SK-N-SH treated with all-trans-retinoic acid at 6 μM for 48 hours (cell line): ENCODE data around the gene STX11.

Experiments
- ATAC-seq: fragments of 200-7000 bp; cut with Tn5 transposase; 3 replicates; pipeline ENCODE4 v1.9.1; 2020; ENCODE audit warnings: mild to moderate bottlenecking, moderate library complexity
- ARNTL ChIP-seq: fragments of 450-650 bp; formaldehyde crosslinking; IDR thresholded peaks from 2 replicates; pipeline ENCODE4 v1.5.0; 2020; ENCODE audit warnings: low read depth, mild to moderate bottlenecking, moderate library complexity, borderline replicate concordance
- BACH2 ChIP-seq: fragments of 250-450 bp; sonication (Bioruptor Pico); IDR thresholded peaks from 2 replicates; pipeline ENCODE4 v1.9.0; 2021; ENCODE audit warnings: mild to moderate bottlenecking, borderline replicate concordance
- CSDC2 ChIP-seq: fragments of 250-450 bp; sonication (Bioruptor Pico); IDR thresholded peaks from 2 replicates; pipeline ENCODE4 v1.5.0; 2020; ENCODE audit warnings: mild to moderate bottlenecking, moderate library complexity
- ESRRG ChIP-seq: fragments of 250-450 bp; sonication (Bioruptor Pico); IDR thresholded peaks from 2 replicates; pipeline ENCODE4 v1.6.1; 2021; ENCODE audit warnings: mild to moderate bottlenecking
- GLIS3 ChIP-seq: fragments of 250-450 bp; sonication (Bioruptor Pico); IDR thresholded peaks from 2 replicates; pipeline ENCODE4 v1.5.0; 2020; ENCODE audit warnings: mild to moderate bottlenecking, moderate library complexity
- ISL1 ChIP-seq: fragments of 250-450 bp; sonication (Bioruptor Pico); IDR thresholded peaks from 2 replicates; pipeline ENCODE4 v2.1.2; 2022; ENCODE audit warnings: mild to moderate bottlenecking, moderate library complexity
- OSR1 ChIP-seq: fragments of 250-450 bp; sonication (Bioruptor Pico); IDR thresholded peaks from 2 replicates; pipeline ENCODE4 v1.8.0; 2022; ENCODE audit warnings: moderate library complexity, mild to moderate bottlenecking, inconsistent platforms
- PPARA ChIP-seq: fragments of 250-450 bp; sonication (Bioruptor Pico); IDR thresholded peaks from 2 replicates; pipeline ENCODE4 v1.5.0; 2020; ENCODE audit warnings: mild to moderate bottlenecking, borderline replicate concordance
- RARB ChIP-seq: fragments of 250-450 bp; sonication (Bioruptor Pico); IDR thresholded peaks from 2 replicates; pipeline ENCODE4 v1.8.0; 2021; ENCODE audit warnings: mild to moderate bottlenecking, moderate library complexity
- SNAI2 ChIP-seq: fragments of 250-450 bp; sonication (Bioruptor Pico); IDR thresholded peaks from 2 replicates; pipeline ENCODE4 v1.5.0; 2020; ENCODE audit warnings: mild to moderate bottlenecking, moderate library complexity
- TCF4 ChIP-seq: fragments of 250-450 bp; sonication (Bioruptor Pico); IDR thresholded peaks from 2 replicates; pipeline ENCODE4 v1.8.0; 2021; ENCODE audit warnings: mild to moderate bottlenecking, moderate library complexity, borderline replicate concordance
- TOX ChIP-seq: fragments of 250-450 bp; sonication (Bioruptor Pico); IDR thresholded peaks from 2 replicates; pipeline ENCODE4 v1.8.0; 2021; ENCODE audit warnings: mild to moderate bottlenecking, moderate library complexity, borderline replicate concordance
- ZC3H10 ChIP-seq: fragments of 250-450 bp; sonication (Bioruptor Pico); IDR thresholded peaks from 2 replicates; pipeline ENCODE4 v1.5.1; 2021; ENCODE audit warnings: mild to moderate bottlenecking, moderate library complexity
- ZFP3 ChIP-seq: fragments of 250-450 bp; sonication (Bioruptor Pico); IDR thresholded peaks from 2 replicates; pipeline ENCODE4 v1.5.0; 2020; ENCODE audit warnings: mild to moderate bottlenecking, moderate library complexity
- ZFP30 ChIP-seq: fragments of 450-650 bp; formaldehyde crosslinking; IDR thresholded peaks from 2 replicates; pipeline ENCODE4 v1.5.0; 2022; ENCODE audit warnings: mild to moderate bottlenecking, moderate library complexity
- ZNF565 ChIP-seq: fragments of 450-650 bp; formaldehyde crosslinking; conservative IDR thresholded peaks from 2 replicates; pipeline ENCODE4 v1.5.0; 2020; ENCODE audit warnings: low read depth, mild to moderate bottlenecking, moderate library complexity
- ZNF70 ChIP-seq: fragments of 450-650 bp; formaldehyde crosslinking; IDR thresholded peaks from 2 replicates; pipeline ENCODE4 v1.5.0; 2020; ENCODE audit warnings: mild to moderate bottlenecking, moderate library complexity
- ZNF8 ChIP-seq: fragments of 450-650 bp; formaldehyde crosslinking; IDR thresholded peaks from 2 replicates; pipeline ENCODE4 v1.5.0; 2020; ENCODE audit warnings: mild to moderate bottlenecking, moderate library complexity
- TF ChIP-seq, protein P1 (sequence below): fragments of 250-450 bp; sonication (Bioruptor Pico); IDR thresholded peaks from 2 replicates; pipeline ENCODE4 v1.5.1; 2020; ENCODE audit warnings: low read depth, mild to moderate bottlenecking, moderate library complexity
- TF ChIP-seq, protein P2 (sequence below): fragments of 250-450 bp; sonication (Bioruptor Pico); IDR thresholded peaks from 2 replicates; pipeline ENCODE4 v1.5.1; 2021; ENCODE audit warnings: mild to moderate bottlenecking, moderate library complexity
- TF ChIP-seq, protein P3 (sequence below): fragments of 250-450 bp; sonication (Bioruptor Pico); IDR thresholded peaks from 2 replicates; pipeline ENCODE4 v1.8.0; 2020; ENCODE audit warnings: mild to moderate bottlenecking, moderate library complexity, borderline replicate concordance
- TF ChIP-seq, protein P4 (sequence below): fragments of 250-450 bp; sonication (Bioruptor Pico); IDR thresholded peaks from 2 replicates; pipeline ENCODE4 v1.8.0; 2021; ENCODE audit warnings: low read depth, mild to moderate bottlenecking, moderate library complexity, borderline replicate concordance

The STX11 gene

DNA sequence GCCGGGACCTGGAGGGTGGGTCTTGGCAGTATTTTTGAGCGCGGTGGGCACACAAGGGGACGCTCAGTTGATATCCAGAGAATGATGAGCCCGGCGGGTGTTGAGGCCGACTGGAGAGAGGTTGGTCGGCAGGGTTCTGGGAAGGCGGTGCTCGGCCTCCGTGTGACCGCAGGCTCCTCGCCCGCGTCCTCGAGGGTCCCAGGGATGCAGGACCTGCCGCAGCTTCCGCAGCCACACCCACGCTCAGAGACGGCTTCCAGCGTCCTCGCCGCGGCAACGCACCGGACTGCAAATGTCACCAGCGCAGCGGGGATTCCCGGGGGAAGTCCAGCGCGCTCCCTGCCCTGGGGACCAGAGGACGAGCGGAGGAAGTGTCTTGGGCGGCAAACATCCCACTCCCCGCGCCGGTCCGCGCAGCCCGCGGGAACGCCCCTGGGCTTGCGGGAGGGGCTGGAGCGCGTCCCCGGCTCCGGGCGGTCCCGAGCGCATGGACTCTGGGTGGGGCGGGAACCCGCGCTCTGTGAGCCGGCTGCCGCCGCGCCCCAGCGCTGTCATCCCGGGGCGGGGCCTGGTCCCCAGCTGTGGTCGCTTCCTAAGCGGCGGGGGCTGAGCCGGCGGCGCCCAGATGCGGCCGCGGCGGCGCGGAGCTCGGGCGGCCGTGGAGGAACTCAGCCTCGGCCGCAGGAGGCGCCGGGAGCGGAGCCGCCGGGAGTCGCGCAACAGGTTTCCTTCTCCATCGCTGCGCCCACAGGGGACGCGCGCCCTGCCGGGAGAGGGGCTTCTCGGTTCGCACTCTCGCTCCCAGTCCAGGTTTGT lies at the start of gene STX11:
Gene STX11, plus strand, starts transcription at position 624 of the 816 bp plus-strand sequence. CDS start 36,111 bp downstream, outside the sequence.
- no peak for TF ChIP-seq ZFP3
- TF ChIP-seq ZNF70 (CRISPR knock-in tag) = no peak
- no peak for TF ChIP-seq PPARA (CRISPR knock-in tag)
- TF ChIP-seq RARB (CRISPR knock-in tag) = no peak
- TF ChIP-seq ZNF565 (CRISPR knock-in tag) = no peak
- no peak for TF ChIP-seq ISL1 (CRISPR knock-in tag)
- TF ChIP-seq, protein P1, sequence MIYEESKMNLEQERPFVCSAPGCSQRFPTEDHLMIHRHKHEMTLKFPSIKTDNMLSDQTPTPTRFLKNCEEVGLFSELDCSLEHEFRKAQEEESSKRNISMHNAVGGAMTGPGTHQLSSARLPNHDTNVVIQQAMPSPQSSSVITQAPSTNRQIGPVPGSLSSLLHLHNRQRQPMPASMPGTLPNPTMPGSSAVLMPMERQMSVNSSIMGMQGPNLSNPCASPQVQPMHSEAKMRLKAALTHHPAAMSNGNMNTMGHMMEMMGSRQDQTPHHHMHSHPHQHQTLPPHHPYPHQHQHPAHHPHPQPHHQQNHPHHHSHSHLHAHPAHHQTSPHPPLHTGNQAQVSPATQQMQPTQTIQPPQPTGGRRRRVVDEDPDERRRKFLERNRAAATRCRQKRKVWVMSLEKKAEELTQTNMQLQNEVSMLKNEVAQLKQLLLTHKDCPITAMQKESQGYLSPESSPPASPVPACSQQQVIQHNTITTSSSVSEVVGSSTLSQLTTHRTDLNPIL (CRISPR knock-in tag) = no peak
- no peak for TF ChIP-seq BACH2 (CRISPR knock-in tag)
- TF ChIP-seq OSR1 = no peak
- no peak for TF ChIP-seq CSDC2 (CRISPR knock-in tag)
- TF ChIP-seq TOX = no peak
- no peak for TF ChIP-seq ESRRG (CRISPR knock-in tag)
- no peak for TF ChIP-seq ZC3H10 (CRISPR knock-in tag)
- TF ChIP-seq ZNF8 (CRISPR knock-in tag) = no peak
- TF ChIP-seq, protein P2, sequence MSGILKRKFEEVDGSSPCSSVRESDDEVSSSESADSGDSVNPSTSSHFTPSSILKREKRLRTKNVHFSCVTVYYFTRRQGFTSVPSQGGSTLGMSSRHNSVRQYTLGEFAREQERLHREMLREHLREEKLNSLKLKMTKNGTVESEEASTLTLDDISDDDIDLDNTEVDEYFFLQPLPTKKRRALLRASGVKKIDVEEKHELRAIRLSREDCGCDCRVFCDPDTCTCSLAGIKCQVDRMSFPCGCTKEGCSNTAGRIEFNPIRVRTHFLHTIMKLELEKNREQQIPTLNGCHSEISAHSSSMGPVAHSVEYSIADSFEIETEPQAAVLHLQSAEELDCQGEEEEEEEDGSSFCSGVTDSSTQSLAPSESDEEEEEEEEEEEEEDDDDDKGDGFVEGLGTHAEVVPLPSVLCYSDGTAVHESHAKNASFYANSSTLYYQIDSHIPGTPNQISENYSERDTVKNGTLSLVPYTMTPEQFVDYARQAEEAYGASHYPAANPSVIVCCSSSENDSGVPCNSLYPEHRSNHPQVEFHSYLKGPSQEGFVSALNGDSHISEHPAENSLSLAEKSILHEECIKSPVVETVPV (CRISPR knock-in tag) = no peak
- no peak for TF ChIP-seq ZFP30 (CRISPR knock-in tag)
- no peak for TF ChIP-seq ARNTL (CRISPR knock-in tag)
- no peak for TF ChIP-seq GLIS3 (CRISPR knock-in tag)
- TF ChIP-seq, protein P3, sequence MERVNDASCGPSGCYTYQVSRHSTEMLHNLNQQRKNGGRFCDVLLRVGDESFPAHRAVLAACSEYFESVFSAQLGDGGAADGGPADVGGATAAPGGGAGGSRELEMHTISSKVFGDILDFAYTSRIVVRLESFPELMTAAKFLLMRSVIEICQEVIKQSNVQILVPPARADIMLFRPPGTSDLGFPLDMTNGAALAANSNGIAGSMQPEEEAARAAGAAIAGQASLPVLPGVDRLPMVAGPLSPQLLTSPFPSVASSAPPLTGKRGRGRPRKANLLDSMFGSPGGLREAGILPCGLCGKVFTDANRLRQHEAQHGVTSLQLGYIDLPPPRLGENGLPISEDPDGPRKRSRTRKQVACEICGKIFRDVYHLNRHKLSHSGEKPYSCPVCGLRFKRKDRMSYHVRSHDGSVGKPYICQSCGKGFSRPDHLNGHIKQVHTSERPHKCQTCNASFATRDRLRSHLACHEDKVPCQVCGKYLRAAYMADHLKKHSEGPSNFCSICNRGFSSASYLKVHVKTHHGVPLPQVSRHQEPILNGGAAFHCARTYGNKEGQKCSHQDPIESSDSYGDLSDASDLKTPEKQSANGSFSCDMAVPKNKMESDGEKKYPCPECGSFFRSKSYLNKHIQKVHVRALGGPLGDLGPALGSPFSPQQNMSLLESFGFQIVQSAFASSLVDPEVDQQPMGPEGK = no peak
- TF ChIP-seq TCF4 = no peak
- TF ChIP-seq, all 23 proteins: peak for 0
- peak; percentile 66 for ATAC-seq

DNA sequence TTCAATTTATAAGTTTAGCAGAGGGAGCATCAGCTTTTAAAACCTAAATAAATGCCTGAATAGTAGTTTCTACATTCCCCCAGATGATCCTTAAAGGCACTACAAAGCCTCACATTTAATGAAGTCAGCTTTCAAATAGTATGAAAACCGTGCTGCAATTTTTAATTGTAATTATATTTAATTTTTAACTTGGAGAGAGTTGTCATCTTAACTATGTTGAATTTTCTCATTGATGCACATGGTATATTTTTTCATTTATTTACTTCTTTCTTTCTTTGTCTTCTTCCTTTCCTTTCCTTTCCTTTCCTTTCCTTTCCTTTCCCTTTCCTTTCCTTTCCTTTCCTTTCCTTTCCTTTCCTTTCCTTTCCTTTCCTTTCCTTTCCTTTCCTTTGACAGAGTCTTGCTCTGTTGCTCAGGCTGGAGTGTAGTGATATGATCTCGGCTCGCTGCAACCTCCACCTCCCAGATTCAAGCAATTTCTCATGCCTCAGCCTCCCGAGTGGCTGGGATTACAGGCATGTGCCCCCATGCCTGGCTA lies 47.2 kb upstream of the STX11 start:
- no peak for ATAC-seq
- TF ChIP-seq RARB (CRISPR knock-in tag) (no peak), ESRRG (CRISPR knock-in tag) (no peak), ZNF565 (CRISPR knock-in tag) (no peak), TCF4 (no peak), ZNF8 (CRISPR knock-in tag) (no peak)
- TF ChIP-seq, protein P1 (CRISPR knock-in tag) = no peak
- TF ChIP-seq, protein P4, sequence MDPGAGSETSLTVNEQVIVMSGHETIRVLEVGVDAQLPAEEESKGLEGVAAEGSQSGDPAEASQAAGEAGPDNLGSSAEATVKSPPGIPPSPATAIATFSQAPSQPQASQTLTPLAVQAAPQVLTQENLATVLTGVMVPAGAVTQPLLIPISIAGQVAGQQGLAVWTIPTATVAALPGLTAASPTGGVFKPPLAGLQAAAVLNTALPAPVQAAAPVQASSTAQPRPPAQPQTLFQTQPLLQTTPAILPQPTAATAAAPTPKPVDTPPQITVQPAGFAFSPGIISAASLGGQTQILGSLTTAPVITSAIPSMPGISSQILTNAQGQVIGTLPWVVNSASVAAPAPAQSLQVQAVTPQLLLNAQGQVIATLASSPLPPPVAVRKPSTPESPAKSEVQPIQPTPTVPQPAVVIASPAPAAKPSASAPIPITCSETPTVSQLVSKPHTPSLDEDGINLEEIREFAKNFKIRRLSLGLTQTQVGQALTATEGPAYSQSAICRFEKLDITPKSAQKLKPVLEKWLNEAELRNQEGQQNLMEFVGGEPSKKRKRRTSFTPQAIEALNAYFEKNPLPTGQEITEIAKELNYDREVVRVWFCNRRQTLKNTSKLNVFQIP (CRISPR knock-in tag) = no peak

DNA sequence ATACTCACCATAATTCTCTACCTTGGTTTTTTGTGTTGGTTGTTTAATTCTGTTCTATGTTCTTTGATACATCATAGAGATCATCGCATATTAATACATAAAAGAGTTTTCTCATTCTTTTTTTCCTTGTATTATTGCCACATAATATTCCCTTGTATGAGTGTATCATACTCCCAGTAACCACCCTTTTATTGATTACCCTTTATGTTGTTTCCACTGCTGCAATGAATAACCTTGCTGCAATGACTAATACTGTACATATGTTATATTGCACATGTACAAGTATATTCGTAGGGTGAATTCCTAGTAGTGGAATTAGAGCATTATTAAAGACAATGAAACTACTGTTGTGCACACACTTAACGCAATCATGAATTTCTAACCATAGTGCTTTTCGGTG lies 45.8 kb upstream of the STX11 start:
- TF ChIP-seq ARNTL (CRISPR knock-in tag) = no peak
- no peak for TF ChIP-seq CSDC2 (CRISPR knock-in tag)
- no peak for TF ChIP-seq RARB (CRISPR knock-in tag)
- no peak for TF ChIP-seq ZFP3
- no peak for TF ChIP-seq TOX
- TF ChIP-seq, protein P3 = no peak
- TF ChIP-seq, protein P2 (CRISPR knock-in tag) = no peak
- no peak for TF ChIP-seq SNAI2 (CRISPR knock-in tag)
- no peak for TF ChIP-seq ZNF8 (CRISPR knock-in tag)
- TF ChIP-seq GLIS3 (CRISPR knock-in tag) = no peak
- TF ChIP-seq, protein P1 (CRISPR knock-in tag) = no peak
- no peak for TF ChIP-seq ESRRG (CRISPR knock-in tag)
- no peak for TF ChIP-seq OSR1
- no peak for TF ChIP-seq TCF4
- TF ChIP-seq ZNF565 (CRISPR knock-in tag) = no peak
- TF ChIP-seq PPARA (CRISPR knock-in tag) = no peak
- TF ChIP-seq ISL1 (CRISPR knock-in tag) = no peak
- no peak for TF ChIP-seq ZFP30 (CRISPR knock-in tag)
- ATAC-seq = no peak
